GM21576 (cell line): ENCODE measurements around the gene RNF227.

Experiments used
- ATAC-seq: cut with Tn5 transposase; IDR thresholded peaks from one replicate; pipeline ENCODE4 v1.9.1; 2021; ENCODE audit warnings: mild to moderate bottlenecking, moderate library complexity; ENCODE audit not compliant: unreplicated experiment

The RNF227 gene

GRCh38 chr17:7930841-7931631 is 14.9 kb upstream of the RNF227 start:
- no peak for ATAC-seq

GRCh38 chr17:7929158-7930023 is 13.3 kb upstream of the RNF227 start, which contains the start of gene KCNAB3:
Gene KCNAB3, minus strand, starts transcription at chr17:7929856. Its CDS starts 421 bp downstream, at chr17:7929435.
- ATAC-seq = no peak

GRCh38 chr17:7927596-7927995 is 11.5 kb upstream of the RNF227 start:
- ATAC-seq = no peak

GRCh38 chr17:7922845-7923628 is 6.9 kb upstream of the RNF227 start:
- no peak for ATAC-seq

GRCh38 chr17:7922269-7922844 is 6.3 kb upstream of the RNF227 start:
- ATAC-seq = no peak

GRCh38 chr17:7916808-7917207 is 719 bp upstream of the RNF227 start:
- ATAC-seq = no peak

- ATAC-seq = no peak
Measured at GRCh38 chr17:7916385-7916682, 245 bp upstream of the RNF227 start.

- peak; percentile 4 for ATAC-seq
Measured at GRCh38 chr17:7915179-7915610, 894 bp downstream of the RNF227 start.

GRCh38 chr17:7912927-7913524 is 3.1 kb downstream of the RNF227 start:
- ATAC-seq = no peak

GRCh38 chr17:7911116-7911515 is 5.0 kb downstream of the RNF227 start:
- no peak for ATAC-seq

GRCh38 chr17:7910711-7911110 is 5.4 kb downstream of the RNF227 start:
- no peak for ATAC-seq

- ATAC-seq = no peak
Measured at GRCh38 chr17:7910281-7910680, 5.8 kb downstream of the RNF227 start.

- ATAC-seq = no peak
Measured at GRCh38 chr17:7909089-7909488, 7.0 kb downstream of the RNF227 start.

GRCh38 chr17:7903154-7904103 is 12.7 kb downstream of the RNF227 start:
- no peak for ATAC-seq

GRCh38 chr17:7897773-7898172 is 18.3 kb downstream of the RNF227 start:
- ATAC-seq = no peak

GRCh38 chr17:7897090-7897489 is 19.0 kb downstream of the RNF227 start:
- ATAC-seq = no peak

- no peak for ATAC-seq
Measured at GRCh38 chr17:7894866-7895265, 21.2 kb downstream of the RNF227 start.

GRCh38 chr17:7894226-7894625 is 21.9 kb downstream of the RNF227 start:
- no peak for ATAC-seq

- no peak for ATAC-seq
Measured at GRCh38 chr17:7893187-7893880, 22.8 kb downstream of the RNF227 start.
